ENCODE data around the gene IFT25. TPM values are rescaled to one million over a fixed set of nuclear protein-coding genes. Genes with fewer than 3 reads are reported as not detected.

The IFT25 gene
- total and polyA plus RNA-seq, 2 of the 13 experiments (the other 11 are each of a cell fraction or from before 2014, with no cell fraction given) = 19.7 to 48.0 TPM

GRCh38 chr1:53946252-53947171 is 1.0 kb upstream of the IFT25 start, which contains the start of gene LRRC42 (continued):
- TF ChIP-seq, protein P1, sequence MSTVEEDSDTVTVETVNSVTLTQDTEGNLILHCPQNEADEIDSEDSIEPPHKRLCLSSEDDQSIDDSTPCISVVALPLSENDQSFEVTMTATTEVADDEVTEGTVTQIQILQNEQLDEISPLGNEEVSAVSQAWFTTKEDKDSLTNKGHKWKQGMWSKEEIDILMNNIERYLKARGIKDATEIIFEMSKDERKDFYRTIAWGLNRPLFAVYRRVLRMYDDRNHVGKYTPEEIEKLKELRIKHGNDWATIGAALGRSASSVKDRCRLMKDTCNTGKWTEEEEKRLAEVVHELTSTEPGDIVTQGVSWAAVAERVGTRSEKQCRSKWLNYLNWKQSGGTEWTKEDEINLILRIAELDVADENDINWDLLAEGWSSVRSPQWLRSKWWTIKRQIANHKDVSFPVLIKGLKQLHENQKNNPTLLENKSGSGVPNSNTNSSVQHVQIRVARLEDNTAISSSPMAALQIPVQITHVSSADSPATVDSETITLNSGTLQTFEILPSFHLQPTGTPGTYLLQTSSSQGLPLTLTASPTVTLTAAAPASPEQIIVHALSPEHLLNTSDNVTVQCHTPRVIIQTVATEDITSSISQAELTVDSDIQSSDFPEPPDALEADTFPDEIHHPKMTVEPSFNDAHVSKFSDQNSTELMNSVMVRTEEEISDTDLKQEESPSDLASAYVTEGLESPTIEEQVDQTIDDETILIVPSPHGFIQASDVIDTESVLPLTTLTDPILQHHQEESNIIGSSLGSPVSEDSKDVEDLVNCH (CRISPR knock-in tag; IDR thresholded peaks at IDR 0.05) = no peak

DNA sequence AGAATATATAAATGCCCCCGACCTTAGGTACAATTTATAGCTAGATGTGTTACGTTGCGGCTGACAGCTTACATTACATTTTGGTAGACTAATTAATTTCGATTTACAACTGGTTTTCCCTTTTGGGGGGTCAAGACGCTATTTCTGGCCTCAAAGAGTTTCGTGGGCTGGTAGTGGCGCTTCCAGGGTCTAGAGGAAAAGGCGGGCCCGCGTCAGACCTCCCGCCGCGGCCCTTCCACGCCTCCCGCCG is 391 bp downstream of the IFT25 start:
- Histone ChIP-seq H2AFZ (ENCODE audit: low read length) (no peak overlapping the region), H3K9me3 (ENCODE audit: low read length) (no peaks in the 10 kb centered on the region), H3K4me1 (ENCODE audit: insufficient read depth, low read length) (peaks cover 63% of the 10 kb centered on the region), H3K79me2 (ENCODE audit: insufficient read depth, low read length) (peaks cover 52% of the 10 kb centered on the region), H3K4me2 (ENCODE audit: low read depth, low read length) (peak overlapping the region; percentile 83), H4K20me1 (ENCODE audit: insufficient read depth, low read length) (0 out of 2 replicates have a peak, but pooled peaks cover 4% of the 10 kb centered on the region), H3K27me3 (ENCODE audit: control insufficient read depth in 1 of 2, insufficient read depth in 2 of 2, low read length in 2 of 2) (no peaks in the 10 kb centered on the region; a peak in 1 of 5 replicates), H3K27ac (ENCODE audit: extremely low read length, insufficient read depth, low read length) (peak overlapping the region; percentile 68), H3K4me3 (replicated peaks in 1 of 3; ENCODE audit: insufficient read depth in 1 of 3, low read depth in 2 of 3, low read length in 3 of 3) (peak overlapping the region; percentile 84 to 99 (median 98)), H3K36me3 (replicated peaks in 1 of 2; ENCODE audit: control insufficient read depth in 1 of 2, insufficient read depth in 2 of 2, low read length in 2 of 2) (peaks cover 2 to 10% of the 10 kb centered on the region in 2 experiments; a peak in 3 of 5 replicates), H3K9ac (ENCODE audit: insufficient read depth, low read depth, low read length) (peak overlapping the region; percentile 78)
- ChIA-PET CTCF (ENCODE audit: low intra/inter-chr PET ratio, low total read pairs) (no interaction called here), POLR2A (interaction anchor here (0.8 to 2.6 kb wide), 19 partner anchors 9 to 115 kb away, joined by 3 to 46 read pairs (median 6); partner anchors contain the start of genes DIO1 and YIPF1)
- in situ Hi-C loops (cut with HindIII; ENCODE audit: extremely low pct_ligation_motif_present, low pct_unique_long_range_greater_than_20kb) = no loop called here
- no TSS peak for BruUV-seq (replicated peaks)
- intact Hi-C loops (cut with micrococcal nuclease; ENCODE audit: unreplicated experiment) = loop anchor here (5.0 kb wide), 1 partner anchor 53 kb away; the partner anchor contains the start of gene DIO1
- DNase-seq (ENCODE audit: low spot score) (no peak), FAIRE-seq (no peak), ATAC-seq (no peak)
- 2% methylated on average over 14 of the region's 16 CpGs for WGBS (ENCODE audit: low lambda C conversion rate)
- TF ChIP-seq MEF2D (CRISPR knock-in tag; IDR thresholded peaks at IDR 0.05) = 0 out of 2 replicates have a peak, but pooled peaks have one; percentile 30
- TF ChIP-seq THAP7 (CRISPR knock-in tag; IDR thresholded peaks at IDR 0.05) = 0 out of 2 replicates have a peak, but pooled peaks have one; percentile 22
- TF ChIP-seq HMG20A (CRISPR knock-in tag; IDR thresholded peaks at IDR 0.05; ENCODE audit: borderline replicate concordance) = no peak
- peak; percentile 30; the same call in 1 of the 2 replicates for TF ChIP-seq DNMT1 (CRISPR knock-in tag; IDR thresholded peaks at IDR 0.05)
- TF ChIP-seq SSRP1 (CRISPR knock-in tag; IDR thresholded peaks at IDR 0.05) = no peak
- TF ChIP-seq ZSCAN31 (CRISPR knock-in tag; IDR thresholded peaks at IDR 0.05; ENCODE audit: low read depth) = peak; percentile 63; the same call in 1 of the 2 replicates
- TF ChIP-seq, protein P2, sequence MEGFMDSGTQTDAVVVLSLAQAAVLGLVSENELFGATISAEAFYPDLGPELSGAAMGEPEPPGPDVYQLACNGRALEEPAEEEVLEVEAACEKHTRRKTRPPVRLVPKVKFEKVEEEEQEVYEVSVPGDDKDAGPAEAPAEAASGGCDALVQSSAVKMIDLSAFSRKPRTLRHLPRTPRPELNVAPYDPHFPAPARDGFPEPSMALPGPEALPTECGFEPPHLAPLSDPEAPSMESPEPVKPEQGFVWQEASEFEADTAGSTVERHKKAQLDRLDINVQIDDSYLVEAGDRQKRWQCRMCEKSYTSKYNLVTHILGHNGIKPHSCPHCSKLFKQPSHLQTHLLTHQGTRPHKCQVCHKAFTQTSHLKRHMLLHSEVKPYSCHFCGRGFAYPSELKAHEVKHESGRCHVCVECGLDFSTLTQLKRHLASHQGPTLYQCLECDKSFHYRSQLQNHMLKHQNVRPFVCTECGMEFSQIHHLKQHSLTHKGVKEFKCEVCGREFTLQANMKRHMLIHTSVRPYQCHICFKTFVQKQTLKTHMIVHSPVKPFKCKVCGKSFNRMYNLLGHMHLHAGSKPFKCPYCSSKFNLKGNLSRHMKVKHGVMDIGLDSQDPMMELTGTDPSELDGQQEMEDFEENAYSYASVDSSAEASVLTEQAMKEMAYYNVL (CRISPR knock-in tag; IDR thresholded peaks at IDR 0.05; ENCODE audit: borderline replicate concordance) = no peak
- TF ChIP-seq ZNF577 (CRISPR knock-in tag; IDR thresholded peaks at IDR 0.05; ENCODE audit: borderline replicate concordance, low read depth) = no peak
- TF ChIP-seq SNAPC4 (CRISPR knock-in tag; IDR thresholded peaks at IDR 0.05) = 0 out of 2 replicates have a peak, but pooled peaks have one; percentile 45

Measured in HepG2 (cell line).